ENCODE data around the gene KPTN. TPM values are rescaled to one million over a fixed set of nuclear protein-coding genes. Genes with fewer than 3 reads are reported as not detected.

The KPTN gene
- total and polyA plus RNA-seq, 2 of the 8 experiments (the other 6 are each of a cell fraction or from before 2014, with no cell fraction given), result 23.6 to 31.3 TPM

- ChIA-PET POLR2A (ENCODE audit: partially characterized antibody) (interaction anchor here (0.6 to 1.3 kb wide), 5 partner anchors 10 to 1417 kb away, joined by 3 to 5 read pairs (median 3); partner anchors contain the start of gene KPTN), CTCF (ENCODE audit: partially characterized antibody) (interaction anchor here (0.9 to 24.5 kb wide), 6 partner anchors 9 to 262 kb away, joined by 3 to 436 read pairs (median 4); partner anchors contain the start of genes EHD2 and NAPA)
- no peak overlapping the region for H4K5ac ChIP-seq (ENCODE audit: insufficient read length, low read depth, low read length)
- no peak overlapping the region for H2AFZ ChIP-seq (ENCODE audit: low read length)
- no peak overlapping the region for H3K14ac ChIP-seq (ENCODE audit: insufficient read length)
- no peaks in the 10 kb centered on the region for H3K9me3 ChIP-seq (ENCODE audit: insufficient read depth in 2 of 2, low read depth in 1 of 2, low read length in 1 of 2)
- H2BK20ac ChIP-seq (ENCODE audit: low read length), result no peak overlapping the region
- H4K20me1 ChIP-seq (replicated peaks in 1 of 2; ENCODE audit: control insufficient read depth in 1 of 2, insufficient read depth in 2 of 2, low read length in 2 of 2), result peaks cover 2 to 19% of the 10 kb centered on the region in 2 experiments
- peak overlapping the region in 1 of 4 experiments; percentile 47; a peak in 2 of 8 replicates for H3K4me3 ChIP-seq (ENCODE audit: extremely low read depth in 1 of 4, insufficient read depth in 2 of 4, low read depth in 3 of 4, low read length in 4 of 4)
- H3K23ac ChIP-seq (ENCODE audit: insufficient read length), result no peak overlapping the region
- no peak overlapping the region for H3K9ac ChIP-seq (replicated peaks in 1 of 4; ENCODE audit: extremely low read depth in 1 of 4, low read depth in 3 of 4, low read length in 3 of 4)
- peaks cover 7 to 18% (median 11%) of the 10 kb centered on the region in 4 experiments for H3K4me1 ChIP-seq (replicated peaks in 1 of 4; ENCODE audit: control insufficient read depth in 3 of 4, insufficient read depth in 4 of 4, low read length in 3 of 4)
- no peak overlapping the region for H3K4ac ChIP-seq (replicated peaks; ENCODE audit: insufficient read length, low read depth, low read length)
- H4K8ac ChIP-seq (ENCODE audit: extremely low read depth, insufficient read depth, low read length), result no peak overlapping the region
- H3K18ac ChIP-seq (ENCODE audit: extremely low read depth, low read length), result no peak overlapping the region
- FAIRE-seq (no peak), DNase-seq (ENCODE audit: low read depth in 1 of 2, low spot score in 2 of 2) (no peak)
- H2BK120ac ChIP-seq (replicated peaks; ENCODE audit: low read depth, low read length), result no peak overlapping the region
- no peak overlapping the region; the same call in 1 of the 2 replicates for H2BK12ac ChIP-seq (ENCODE audit: low read depth, low read length)
- H2BK5ac ChIP-seq (ENCODE audit: low read depth, low read length), result no peak overlapping the region
- H3K36me3 ChIP-seq (ENCODE audit: control insufficient read depth in 2 of 4, insufficient read depth in 4 of 4, low read length in 3 of 4), result no peaks in the 10 kb centered on the region
- no peaks in the 10 kb centered on the region; the same call in 1 of the 2 replicates for H3K79me1 ChIP-seq (ENCODE audit: low read depth, low read length)
- TF ChIP-seq HDAC2 (IDR thresholded peaks at IDR 0.05; ENCODE audit: borderline replicate concordance in 1 of 2, low read depth in 2 of 2, low read length in 2 of 2) (0 out of 4 replicates have a peak, but pooled peaks of 1 of the 2 experiments have one; percentile 27), ASH2L (IDR thresholded peaks at IDR 0.05; ENCODE audit: low read length) (no peak), KDM1A (IDR thresholded peaks at IDR 0.05; ENCODE audit: borderline replicate concordance, low read length) (peak; percentile 87)
- H3K79me2 ChIP-seq (ENCODE audit: control insufficient read depth in 1 of 2, insufficient read depth in 2 of 2, low read length in 2 of 2), result no peaks in the 10 kb centered on the region
- peaks cover 18% of the 10 kb centered on the region; the same call in 1 of the 2 replicates for H3K23me2 ChIP-seq (ENCODE audit: low read depth, low read length)
- H2AK5ac ChIP-seq (ENCODE audit: low read depth, low read length), result no peak overlapping the region
- peak overlapping the region; percentile 60 to 79 for H3K4me2 ChIP-seq (ENCODE audit: insufficient read depth in 1 of 2, low read depth in 2 of 2, low read length in 2 of 2)
- H3K27me3 ChIP-seq (replicated peaks in 1 of 4; ENCODE audit: control insufficient read depth in 3 of 4, extremely low read depth in 1 of 4, insufficient read depth in 3 of 4, low read length in 3 of 4), result peaks cover 0 to 9% (median 9%) of the 10 kb centered on the region in 4 experiments; a peak in 5 of 7 replicates
- H3K56ac ChIP-seq (replicated peaks; ENCODE audit: insufficient read length, low read depth, low read length), result no peak overlapping the region
- H3K27ac ChIP-seq (ENCODE audit: low read depth, low read length), result no peak overlapping the region
- no peak overlapping the region for H4K91ac ChIP-seq (replicated peaks; ENCODE audit: insufficient read length, low read length)
- WGBS, 2 experiments (ENCODE audit: extremely low coverage in 1 of 2, insufficient coverage in 1 of 2, insufficient read length in 1 of 2, insufficient replicate concordance in 2 of 2, low coverage in 1 of 2, low lambda C conversion rate in 2 of 2, missing lambda C conversion rate in 1 of 2), result 58% methylated on average over 4 of the region's 4 CpGs; no CpG with 5 or more reads in 1 of the 2 experiments
- H2BK15ac ChIP-seq (ENCODE audit: low read length), result no peak overlapping the region
Measured at GRCh38 chr19:47445527-47445926, 38.5 kb downstream of the KPTN start.

Measured in H1 (cell line).